Stimulated activated CD4-positive, alpha-beta T cell treated with anti-CD3 and anti-CD28 coated beads, Interleukin-12 subunit alpha, Interleukin-12 subunit beta, amount 100 ng/mL, for 4 hours (primary cell): Measurements from ENCODE around the gene HECA.
"Not testable (repeated sequence)": the region's sequence is repeated elsewhere in the genome, so short reads cannot be mapped to it uniquely, and the experiment has no call there.

Experiments used
- DNase-seq: peaks from one replicate; pipeline ENCODE4 v3.0.0-alpha.2; 2020

HECA gene

DNA sequence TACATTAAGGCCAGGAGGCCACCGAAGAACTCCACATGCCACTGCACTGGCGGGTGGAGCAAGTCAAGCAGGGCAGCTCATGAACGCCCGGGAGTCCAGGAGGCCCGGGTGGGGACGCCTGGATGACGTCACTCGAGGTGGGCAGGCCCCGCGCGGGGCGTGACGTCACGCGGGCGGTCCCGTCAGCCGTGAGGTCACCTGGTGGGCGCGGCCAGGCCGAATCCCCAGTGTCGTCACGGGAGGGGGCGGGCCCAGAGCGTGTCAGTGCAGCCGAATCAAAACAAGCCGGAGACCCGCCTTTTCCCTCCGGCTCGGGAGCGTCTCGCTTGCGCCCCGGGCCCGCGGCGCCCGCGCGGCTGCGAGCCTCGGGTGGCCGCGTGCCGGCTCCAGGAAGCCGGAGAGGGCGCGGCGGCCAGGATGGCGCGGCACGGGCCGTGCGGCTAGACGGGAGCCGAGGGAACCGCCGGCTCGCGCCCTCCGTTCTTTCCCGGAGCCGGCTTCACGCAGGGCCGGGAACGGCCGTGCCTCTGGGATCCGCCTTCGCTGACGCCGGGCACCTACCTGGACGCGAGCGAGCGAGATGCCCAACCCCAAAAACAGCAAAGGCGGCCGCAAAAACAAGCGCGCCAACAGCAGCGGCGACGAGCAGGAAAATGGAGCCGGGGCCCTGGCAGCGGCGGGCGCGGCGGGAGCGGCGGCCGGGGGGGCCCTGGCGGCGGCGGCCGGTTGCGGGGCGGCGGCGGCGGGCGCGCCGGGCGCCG is at the start of gene HECA:
HECA (plus strand) TSS at position 264 of the 761 bp plus-strand sequence; CDS start at position 581, 317 bp downstream.
- DNase-seq = peak; percentile 99

GRCh38 chr6:139091826-139092225 is 43.1 kb upstream of the HECA start:
- no peak for DNase-seq

DNA sequence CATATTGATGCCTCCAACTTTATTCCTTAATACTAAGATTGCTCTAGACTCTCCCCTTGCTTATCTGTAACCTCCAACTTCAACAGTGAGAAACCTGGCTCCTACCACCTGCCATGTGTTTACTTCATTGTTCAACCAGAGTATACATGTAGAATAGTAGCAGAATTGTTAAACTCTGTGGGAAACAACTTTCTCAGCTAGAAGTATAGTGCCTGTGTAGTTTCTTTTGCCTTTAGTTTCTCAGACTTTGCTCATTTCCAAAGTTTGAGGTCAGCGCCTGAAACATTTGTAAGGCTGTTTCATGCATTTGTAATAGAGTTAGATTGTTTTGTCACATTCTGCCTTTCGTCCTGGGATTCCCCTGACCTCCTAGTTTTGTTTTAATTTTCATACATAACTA is 34.9 kb upstream of the HECA start:
- no peak for DNase-seq

- no peak for DNase-seq
These were observed 27.8 kb upstream of the HECA start for GRCh38 chr6:139107051-139107450.

- DNase-seq = no peak
These were observed 26.5 kb upstream of the HECA start for GRCh38 chr6:139108378-139108777.

- no peak for DNase-seq
These were observed 25.3 kb upstream of the HECA start for GRCh38 chr6:139109558-139109957.

GRCh38 chr6:139112146-139112545 is 22.7 kb upstream of the HECA start:
- no peak for DNase-seq

DNA sequence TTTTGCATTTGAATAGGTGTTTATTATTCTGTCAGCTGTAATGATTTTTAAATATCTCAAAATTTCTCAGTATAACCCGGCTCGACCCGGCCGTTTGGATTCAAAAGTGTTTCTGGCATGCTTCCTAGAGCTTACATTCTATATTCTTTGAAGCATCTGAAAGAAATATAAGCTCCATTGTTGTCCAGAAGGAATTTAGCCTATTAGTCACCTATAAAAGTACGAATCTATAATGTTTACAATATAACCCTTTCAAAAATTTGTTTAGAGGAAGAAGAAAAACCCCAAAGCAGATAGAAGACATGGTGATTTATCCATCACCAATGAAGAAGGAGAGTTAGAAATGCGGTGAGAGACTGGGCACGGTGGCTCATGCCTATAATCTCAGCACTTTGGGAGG is 22.3 kb upstream of the HECA start:
- no peak for DNase-seq

DNA sequence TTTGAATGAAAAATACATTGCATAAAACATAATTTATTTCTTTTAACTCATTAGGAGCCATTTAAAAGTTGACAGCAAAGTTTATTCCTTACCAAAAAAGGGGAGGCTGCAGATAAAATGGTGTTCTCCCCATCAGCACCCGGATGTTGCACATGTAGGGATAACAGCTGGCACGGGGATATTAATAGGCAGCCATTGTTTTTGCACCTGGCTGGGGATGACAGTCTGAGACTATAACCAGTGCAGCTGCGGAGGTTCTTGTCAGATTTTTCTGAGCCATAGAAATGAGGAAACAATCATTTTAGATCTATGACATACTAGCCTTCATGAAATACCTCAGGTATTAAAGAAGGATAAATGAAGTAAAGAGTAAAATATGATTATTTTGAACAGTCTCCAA is 20.1 kb upstream of the HECA start:
- DNase-seq = no peak

DNA sequence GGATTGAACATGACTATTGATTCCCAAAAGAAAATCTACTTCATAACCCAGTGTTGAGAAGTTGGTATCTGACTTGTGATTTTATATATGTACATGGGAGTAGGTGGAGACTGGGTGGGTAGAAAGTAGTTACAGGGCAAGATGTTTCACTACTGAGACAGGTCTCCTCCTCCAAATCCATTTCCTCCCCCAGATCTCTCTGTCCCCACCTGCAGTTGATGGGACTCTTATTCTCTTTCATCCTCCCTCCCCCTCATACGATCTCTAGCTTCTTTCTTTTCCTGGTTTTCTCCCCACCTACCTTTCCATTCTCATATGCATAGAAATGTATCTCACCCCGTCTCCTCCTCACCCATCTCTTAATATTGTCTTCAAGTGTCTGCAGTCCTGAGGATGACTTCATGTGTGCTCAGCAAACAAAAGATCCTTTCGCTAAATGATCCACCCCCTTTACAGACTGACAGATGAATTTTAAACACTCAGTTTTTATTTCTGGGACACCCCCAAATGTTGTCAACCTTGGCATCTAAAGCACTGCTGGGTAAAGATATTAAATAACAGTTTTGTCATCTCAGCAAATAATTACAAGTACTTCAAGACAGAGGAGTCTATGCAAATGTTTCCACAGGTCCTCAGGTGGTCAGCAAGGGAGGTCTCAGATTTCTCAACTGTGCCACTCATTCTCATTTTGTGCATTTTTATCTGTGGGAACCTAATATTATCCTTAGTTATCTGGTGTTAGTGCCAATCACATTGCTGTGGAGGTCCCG is 18.7 kb upstream of the HECA start:
- no peak for DNase-seq

GRCh38 chr6:139117734-139118133 is 17.1 kb upstream of the HECA start:
- DNase-seq = no peak

DNA sequence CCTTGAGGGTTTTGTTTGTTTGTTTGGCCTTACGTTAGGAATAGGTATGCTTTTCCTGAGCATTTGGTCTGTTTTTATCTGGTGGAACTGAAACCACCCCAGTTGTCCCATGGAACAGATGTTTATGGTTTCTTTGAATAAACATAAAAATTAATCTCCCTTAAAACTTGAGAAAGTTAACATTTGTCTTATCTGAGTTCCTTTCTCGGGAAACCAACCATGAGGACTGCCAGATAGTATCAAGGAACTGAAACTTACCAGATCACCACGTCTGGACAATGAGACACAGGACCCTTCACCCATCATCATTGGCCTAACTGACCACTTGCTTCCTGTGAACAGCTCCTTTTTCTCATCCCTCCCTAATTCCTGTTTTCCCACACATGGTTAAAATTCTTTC is 15.3 kb upstream of the HECA start:
- no peak for DNase-seq

GRCh38 chr6:139122823-139123222 is 12.1 kb upstream of the HECA start:
- not testable (repeated sequence) for DNase-seq

DNA sequence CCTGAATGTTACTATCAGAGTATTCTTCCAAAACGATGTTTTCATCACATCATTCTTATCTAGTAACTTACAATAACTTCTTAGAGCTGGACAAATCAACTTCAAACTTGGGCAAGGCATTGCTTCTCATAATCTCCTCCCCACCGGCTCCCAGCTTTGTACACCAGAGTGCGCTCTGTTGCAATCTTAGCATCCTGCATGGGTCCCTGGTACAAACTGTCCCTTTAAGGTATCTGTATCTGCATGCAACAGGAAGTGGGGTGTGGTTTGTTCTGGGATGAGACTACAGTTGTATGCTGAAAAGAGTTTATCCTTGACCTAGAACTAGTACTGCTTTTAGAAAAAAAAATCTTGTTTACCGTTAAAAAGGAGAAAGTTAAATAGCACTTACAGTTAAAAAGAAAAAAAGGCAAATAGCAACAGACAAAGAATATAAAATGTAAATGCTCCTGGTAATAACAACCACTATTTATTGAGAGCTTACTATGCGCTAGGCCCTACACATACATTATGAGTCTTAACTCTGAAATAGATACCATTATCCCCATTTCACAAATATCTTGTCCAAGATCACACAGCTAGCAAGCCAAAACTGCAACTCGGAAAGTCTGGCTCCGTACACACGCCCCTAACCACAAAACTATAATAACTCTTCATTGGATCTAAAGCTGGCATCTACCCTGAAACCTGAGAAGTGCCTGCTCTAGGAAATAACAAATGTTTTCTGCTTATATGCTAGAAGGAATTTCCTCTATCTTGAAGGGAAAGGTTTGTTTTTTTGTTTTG is 9.8 kb upstream of the HECA start:
- peak; percentile 58 for DNase-seq

GRCh38 chr6:139126255-139126654 is 8.6 kb upstream of the HECA start:
- no peak for DNase-seq

DNA sequence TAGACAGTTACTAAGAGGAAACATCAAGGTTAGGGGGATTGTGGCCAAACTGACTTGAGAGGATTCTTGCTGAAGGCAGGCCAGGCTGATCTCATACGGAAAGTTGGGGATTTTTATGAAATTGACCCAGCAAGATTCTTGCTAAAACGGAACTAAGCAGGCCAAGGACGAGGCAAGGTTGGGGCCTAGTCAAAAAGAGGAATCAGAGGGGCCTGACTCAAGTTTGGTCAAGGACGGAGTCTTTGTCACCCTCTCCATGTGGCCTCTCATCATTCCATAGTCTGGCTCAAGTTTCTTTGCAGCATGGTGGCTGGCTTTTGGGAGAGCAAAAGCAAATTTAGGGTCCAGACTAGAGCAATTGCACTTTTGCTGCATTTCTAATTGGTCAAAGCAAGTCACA is 7.9 kb upstream of the HECA start:
- no peak for DNase-seq

GRCh38 chr6:139129284-139129683 is 5.6 kb upstream of the HECA start:
- DNase-seq = no peak

DNA sequence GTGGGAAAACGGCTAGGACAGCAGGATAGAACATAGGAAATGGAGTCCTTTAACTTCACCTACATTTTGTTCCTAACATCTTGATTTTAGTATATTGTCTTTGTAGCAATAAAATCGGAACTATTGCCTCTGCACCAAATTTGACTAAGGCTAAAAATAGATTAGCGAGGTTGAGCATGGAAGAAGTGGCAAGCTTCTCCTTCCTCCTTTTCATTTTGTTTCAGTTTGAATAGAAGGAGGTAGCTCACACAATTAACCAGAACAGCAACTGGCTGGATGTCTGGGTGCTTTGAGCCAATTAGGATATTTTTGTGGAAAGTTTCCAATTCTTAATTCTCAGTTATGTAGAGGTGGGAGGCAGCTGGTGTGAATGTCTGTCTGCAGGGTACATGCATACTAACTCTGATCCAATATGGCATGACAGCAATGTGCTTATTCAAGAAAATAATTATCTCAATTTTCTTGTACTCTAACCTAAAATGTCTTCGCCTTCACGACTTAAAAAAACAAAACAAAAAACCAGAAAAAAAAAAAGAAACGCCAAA is 3.1 kb upstream of the HECA start:
- no peak for DNase-seq

DNA sequence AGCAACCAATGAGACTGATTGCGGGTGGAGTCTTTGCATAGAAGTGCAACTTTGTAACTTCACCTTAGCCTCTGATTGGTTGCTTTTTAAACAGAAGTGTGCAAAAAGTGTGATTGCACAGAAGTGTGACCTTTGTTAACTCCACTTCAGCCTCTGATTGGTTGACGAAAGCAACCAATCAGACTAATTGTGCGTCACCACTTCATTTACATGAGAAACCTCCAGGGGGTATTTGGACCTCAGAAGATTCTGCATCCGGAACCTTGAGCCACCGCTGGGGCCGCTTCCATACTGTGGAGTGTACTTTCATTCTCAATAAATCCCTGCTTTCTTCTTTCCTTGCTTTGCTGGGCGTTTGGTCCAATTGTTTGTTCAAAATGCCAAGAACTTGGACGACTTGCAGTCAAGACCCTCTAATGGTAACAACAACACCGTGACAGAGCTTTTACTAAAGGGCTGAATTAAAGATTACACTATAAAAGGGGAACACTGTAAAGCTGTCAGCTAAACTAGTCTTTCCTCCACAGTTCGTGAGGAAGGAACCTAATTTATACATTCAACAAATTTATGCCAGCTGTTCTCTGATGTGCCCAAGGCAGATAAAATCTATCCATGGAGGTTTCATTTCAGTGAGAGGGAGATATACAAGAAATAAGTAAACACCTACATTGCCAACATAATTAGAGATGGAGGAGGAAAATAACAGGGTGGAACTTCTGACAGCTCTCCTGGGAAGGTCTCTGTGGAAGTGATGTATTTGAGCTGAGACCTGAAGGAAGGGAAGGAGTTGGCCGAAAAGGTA is 1.4 kb upstream of the HECA start:
- DNase-seq = no peak

GRCh38 chr6:139134064-139134395 is 850 bp upstream of the HECA start:
- no peak for DNase-seq

GRCh38 chr6:139135578-139136545 is 982 bp downstream of the HECA start:
- peak; percentile 55 for DNase-seq
